Keratinocyte (primary cell): ENCODE measurements around the gene HTR3C. TPM values are rescaled to one million over a fixed set of nuclear protein-coding genes. Genes with fewer than 3 reads are reported as not detected.

Source experiments
- DNase-seq: peaks from one replicate; pipeline ENCODE4 v3.0.0-alpha.2; 2011; ENCODE audit warnings: low read depth, missing footprints, low spot score
- FAIRE-seq: peaks from 2 replicates; lab custom pipeline; 2011; peaks lifted over from hg19 to GRCh38; lab: Jason Lieb, UNC
- H2AFZ ChIP-seq: 2 replicates; pipeline ENCODE4 v1.6.0; 2012; ENCODE audit warnings: low read length, control low read depth, inconsistent platforms; ENCODE audit not compliant: control insufficient read depth
- H3K27ac ChIP-seq: 2 replicates; pipeline ENCODE4 v1.5.1; 2011; ENCODE audit warnings: low read length; ENCODE audit not compliant: control insufficient read depth, insufficient read depth
- H3K27me3 ChIP-seq: 3 replicates; pipeline ENCODE4 v1.6.0; 2011; ENCODE audit warnings: low read length; ENCODE audit not compliant: control insufficient read depth, insufficient read depth; ENCODE audit errors: extremely low read depth
- H3K36me3 ChIP-seq, 2 experiments: 2 replicates in 1 of 2; 3 replicates in 1 of 2; pipeline ENCODE4 v1.5.1; 2011; ENCODE audit warnings: low read length in 2 of 2, mild to moderate bottlenecking in 1 of 2; ENCODE audit not compliant: control insufficient read depth in 2 of 2, insufficient read depth in 2 of 2; ENCODE audit errors: extremely low read depth in 1 of 2
- H3K4me1 ChIP-seq: 3 replicates; pipeline ENCODE4 v1.5.1; 2011; ENCODE audit warnings: low read length; ENCODE audit not compliant: control insufficient read depth, insufficient read depth; ENCODE audit errors: extremely low read depth
- H3K4me2 ChIP-seq: 3 replicates; pipeline ENCODE4 v1.6.0; 2011; ENCODE audit warnings: low read depth, low read length; ENCODE audit not compliant: control insufficient read depth, insufficient read depth; ENCODE audit errors: extremely low read depth
- H3K4me3 ChIP-seq, 3 experiments: fragments of 200-600 bp in 1 of 3; sonication (generic) in 1 of 3; 2 replicates in 2 of 3; 3 replicates in 1 of 3; pipeline ENCODE4 v1.5.1; 2011 to 2016; ENCODE audit warnings: low read length in 3 of 3, mild to moderate bottlenecking in 3 of 3, control low read depth in 2 of 3, inconsistent platforms in 1 of 3, low read depth in 1 of 3, mixed read lengths in 1 of 3, mixed run types in 1 of 3, moderate library complexity in 1 of 3; ENCODE audit not compliant: control insufficient read depth in 2 of 3, insufficient read depth in 2 of 3; ENCODE audit errors: extremely low read depth in 1 of 3
- H3K79me2 ChIP-seq: 2 replicates; pipeline ENCODE4 v1.6.0; 2012; ENCODE audit warnings: low read length; ENCODE audit not compliant: control insufficient read depth, insufficient read depth
- H3K9ac ChIP-seq: 3 replicates; pipeline ENCODE4 v1.6.0; 2011; ENCODE audit warnings: low read length; ENCODE audit not compliant: control insufficient read depth, insufficient read depth; ENCODE audit errors: extremely low read depth
- H3K9me1 ChIP-seq: 3 replicates; pipeline ENCODE4 v1.6.0; 2011; ENCODE audit warnings: low read length; ENCODE audit not compliant: control insufficient read depth, insufficient read depth; ENCODE audit errors: extremely low read depth
- H3K9me3 ChIP-seq: 2 replicates; pipeline ENCODE4 v1.5.1; 2012; ENCODE audit warnings: low read depth, low read length; ENCODE audit not compliant: control insufficient read depth
- H4K20me1 ChIP-seq: 3 replicates; pipeline ENCODE4 v1.6.0; 2011; ENCODE audit warnings: low read length; ENCODE audit not compliant: control insufficient read depth, insufficient read depth; ENCODE audit errors: extremely low read depth
- CTCF ChIP-seq, 3 experiments: IDR thresholded peaks in 1 of 3; conservative IDR thresholded peaks in 1 of 3; optimal IDR thresholded peaks in 1 of 3; 2 replicates in 2 of 3; 3 replicates in 1 of 3; pipeline versions ENCODE3 to v1.5.1; 2011; ENCODE audit warnings: low read length in 3 of 3, mild to moderate bottlenecking in 3 of 3, moderate library complexity in 2 of 3, control low read depth in 1 of 3, inconsistent platforms in 1 of 3; ENCODE audit not compliant: insufficient read depth in 2 of 3; ENCODE audit errors: extremely low read depth in 1 of 3
- EZH2 ChIP-seq: IDR thresholded peaks from one replicate; pipeline ENCODE4 v1.6.1; 2012; ENCODE audit warnings: inconsistent platforms, mild to moderate bottlenecking, low read length, moderate library complexity
- dilution Hi-C: fragments of 300-500 bp; cut with MboI; formaldehyde crosslinking; loops from one replicate; pipeline ENCODE4 v1.7.0; 2020; ENCODE audit warnings: low sequenced_read_pairs; ENCODE audit not compliant: extremely low pct_ligation_motif_present
- polyA minus RNA-seq, 3 experiments: library from RNA; depleted of rRNA, polyadenylated mRNA; stranded (reverse); fragments of >200 nt; gene quantifications; 1 replicate in 1 of 3; 2 replicates in 1 of 3; 3 replicates in 1 of 3; pipeline ENCODE4 v1.2.3, GENCODE V29; 2011
- polyA plus RNA-seq, 5 experiments: library from polyadenylated mRNA; depleted of rRNA in 3 of 5; stranded (reverse) in 3 of 5; stranded (forward) in 1 of 5; unstranded in 1 of 5; fragments of >200 nt; gene quantifications; 1 replicate in 1 of 5; 2 replicates in 3 of 5; 3 replicates in 1 of 5; pipeline versions ENCODE4 v1.2.1 to v1.2.3, GENCODE V29; 2011 to 2012; ENCODE audit warnings: missing spikeins in 2 of 5, low read depth in 1 of 5, low replicate concordance in 1 of 5

The HTR3C gene
- not detected in 3 replicates for polyA plus RNA-seq
- polyA plus RNA-seq (2011; ENCODE audit: low read depth): not detected
- not detected in 2 replicates for polyA plus RNA-seq (2011; cell fraction: cytosol; rRNA removed)
- polyA plus RNA-seq (2011; cell fraction: nucleus; rRNA removed): not detected in 2 replicates
- not detected in 2 replicates for polyA plus RNA-seq (2012; ENCODE audit: low replicate concordance)
- not detected in 3 replicates for polyA minus RNA-seq
- not detected for polyA minus RNA-seq (2011; cell fraction: cytosol; rRNA and poly(A)+ RNA removed)
- not detected in 2 replicates for polyA minus RNA-seq (2011; cell fraction: nucleus; rRNA and poly(A)+ RNA removed)

- Histone ChIP-seq H4K20me1 (no peaks in the 10 kb centered on the region), H3K4me3 (no peak within 1 kb of the TSS), H2AFZ (no peak within 1 kb of the TSS), H3K9ac (no peak within 1 kb of the TSS), H3K27me3 (peaks cover 4% of the 10 kb centered on the region), H3K27ac (no peak within 1 kb of the TSS), H3K9me1 (no peaks in the 10 kb centered on the region), H3K9me3 (no peaks in the 10 kb centered on the region), H3K4me2 (no peak within 1 kb of the TSS), H3K36me3 (no peaks in the 10 kb centered on the region), H3K4me1 (no peaks in the 10 kb centered on the region), H3K79me2 (no peaks in the 10 kb centered on the region)
- dilution Hi-C loops: no loop called here
- no peak for FAIRE-seq
- no peak for DNase-seq
- no peak for TF ChIP-seq EZH2
Measured at GRCh38 chr3:184052767-184053166, at the start of gene HTR3C. Gene HTR3C, plus strand, starts transcription at chr3:184053047. Its CDS starts 34 bp downstream, at chr3:184053081.

- FAIRE-seq: no peak
- DNase-seq: no peak
- dilution Hi-C loops: no loop called here
- Histone ChIP-seq H2AFZ (no peak overlapping the region), H3K9me3 (no peaks in the 10 kb centered on the region), H3K9me1 (no peaks in the 10 kb centered on the region), H3K36me3 (peaks cover 0 to 4% of the 10 kb centered on the region in 2 experiments), H4K20me1 (no peaks in the 10 kb centered on the region), H3K4me2 (no peak overlapping the region), H3K4me1 (peaks cover 16% of the 10 kb centered on the region), H3K79me2 (peaks cover 9% of the 10 kb centered on the region), H3K9ac (no peak overlapping the region), H3K4me3 (no peak overlapping the region), H3K27me3 (no peaks in the 10 kb centered on the region), H3K27ac (no peak overlapping the region)
- TF ChIP-seq CTCF (optimal IDR thresholded peaks at IDR 0.05 in 1 of 3, IDR thresholded peaks at IDR 0.05 in 1 of 3, conservative IDR thresholded peaks at IDR 0.05 in 1 of 3; ENCODE audit: extremely low read depth in 1 of 3, insufficient read depth in 2 of 3, low read length in 3 of 3) (no peak), EZH2 (no peak)
Measured at GRCh38 chr3:184003187-184003967, 49.5 kb upstream of the HTR3C start.
